Endothelial cell of hepatic sinusoid (primary cell): ENCODE data around the gene PLXND1.

ENCODE experiments used
- in situ Hi-C: cut with HindIII; loops from 2 replicates; pipeline ENCODE4 v1.10.0; 2017; ENCODE audit warnings: low sequenced_read_pairs

The PLXND1 gene

GRCh38 chr3:129591932-129592331, 14.5 kb downstream of the PLXND1 start:
- in situ Hi-C loops: loop anchor here (5.0 kb wide), 1 partner anchor 50 kb away; the partner anchor contains the start of gene H1-8

GRCh38 chr3:129590215-129590614, 16.3 kb downstream of the PLXND1 start:
- in situ Hi-C loops: loop anchor here (5.0 kb wide), 1 partner anchor 48 kb away; the partner anchor contains the start of gene H1-8

GRCh38 chr3:129587566-129588210, 18.8 kb downstream of the PLXND1 start:
- in situ Hi-C loops: no loop called here

GRCh38 chr3:129586746-129587430, 19.6 kb downstream of the PLXND1 start:
- in situ Hi-C loops: no loop called here

GRCh38 chr3:129585949-129586657, 20.4 kb downstream of the PLXND1 start:
- in situ Hi-C loops: no loop called here

GRCh38 chr3:129584631-129585030, 21.8 kb downstream of the PLXND1 start:
- in situ Hi-C loops: no loop called here

GRCh38 chr3:129583289-129583688, 23.2 kb downstream of the PLXND1 start:
- in situ Hi-C loops: no loop called here

- in situ Hi-C loops: no loop called here
These were observed 23.7 kb downstream of the PLXND1 start for GRCh38 chr3:129582799-129583198.

- in situ Hi-C loops: no loop called here
These were observed 24.9 kb downstream of the PLXND1 start for GRCh38 chr3:129581623-129582022.

GRCh38 chr3:129579991-129580390, 26.5 kb downstream of the PLXND1 start:
- in situ Hi-C loops: no loop called here

GRCh38 chr3:129577925-129578786, 28.3 kb downstream of the PLXND1 start:
- in situ Hi-C loops: no loop called here

GRCh38 chr3:129577366-129577765, 29.1 kb downstream of the PLXND1 start:
- in situ Hi-C loops: no loop called here

- in situ Hi-C loops: no loop called here
These were observed 29.7 kb downstream of the PLXND1 start for GRCh38 chr3:129576514-129577352.

GRCh38 chr3:129575997-129576384, 30.5 kb downstream of the PLXND1 start:
- in situ Hi-C loops: no loop called here

- in situ Hi-C loops: no loop called here
These were observed 31.1 kb downstream of the PLXND1 start for GRCh38 chr3:129575233-129575996.

GRCh38 chr3:129574206-129574605, 32.3 kb downstream of the PLXND1 start:
- in situ Hi-C loops: no loop called here

GRCh38 chr3:129573493-129573892, 33.0 kb downstream of the PLXND1 start:
- in situ Hi-C loops: no loop called here

- in situ Hi-C loops: no loop called here
These were observed 33.9 kb downstream of the PLXND1 start for GRCh38 chr3:129572603-129573002.
